Measurements from ENCODE around the gene SMCHD1.
"Not testable (repeated sequence)": the region's sequence is repeated elsewhere in the genome, so short reads cannot be mapped to it uniquely, and the experiment has no call there.

SMCHD1 gene

GRCh38 chr18:2729757-2730156 lies 74.2 kb downstream of the SMCHD1 start:
- no peak for DNase-seq (ENCODE audit: low read depth in 2 of 2)
- TF ChIP-seq CTCF (IDR thresholded peaks at IDR 0.05; ENCODE audit: low read depth, low read length): no peak
- no peak overlapping the region for H3K4me3 ChIP-seq (replicated peaks in 1 of 2; ENCODE audit: low read depth in 2 of 2, low read length in 2 of 2)

- no peak for DNase-seq (ENCODE audit: low read depth in 2 of 2)
- no peak overlapping the region for H3K4me3 ChIP-seq (replicated peaks in 1 of 2; ENCODE audit: low read depth in 2 of 2, low read length in 2 of 2)
- no peak for TF ChIP-seq CTCF (IDR thresholded peaks at IDR 0.05; ENCODE audit: low read depth, low read length)
Observed at GRCh38 chr18:2736823-2737222, 81.3 kb downstream of the SMCHD1 start.

GRCh38 chr18:2740082-2740481 lies 84.6 kb downstream of the SMCHD1 start:
- H3K4me3 ChIP-seq (replicated peaks in 1 of 2; ENCODE audit: low read depth in 2 of 2, low read length in 2 of 2); DNase-seq (ENCODE audit: low read depth in 2 of 2): not testable (repeated sequence)

GRCh38 chr18:2746274-2746673 lies 90.7 kb downstream of the SMCHD1 start:
- H3K4me3 ChIP-seq (replicated peaks in 1 of 2; ENCODE audit: low read depth in 2 of 2, low read length in 2 of 2): no peak overlapping the region
- DNase-seq (ENCODE audit: low read depth in 2 of 2): no peak
- no peak for TF ChIP-seq CTCF (IDR thresholded peaks at IDR 0.05; ENCODE audit: low read depth, low read length)

- DNase-seq (ENCODE audit: low read depth in 2 of 2): no peak
- H3K4me3 ChIP-seq (replicated peaks in 1 of 2; ENCODE audit: low read depth in 2 of 2, low read length in 2 of 2): no peak overlapping the region
- TF ChIP-seq CTCF (IDR thresholded peaks at IDR 0.05; ENCODE audit: low read depth, low read length): no peak
Observed at GRCh38 chr18:2758309-2758708, 102.8 kb downstream of the SMCHD1 start.

- TF ChIP-seq CTCF (IDR thresholded peaks at IDR 0.05; ENCODE audit: low read depth, low read length): no peak
- no peak for DNase-seq (ENCODE audit: low read depth in 2 of 2)
- no peak overlapping the region for H3K4me3 ChIP-seq (replicated peaks in 1 of 2; ENCODE audit: low read depth in 2 of 2, low read length in 2 of 2)
Observed at GRCh38 chr18:2774669-2775068, 119.1 kb downstream of the SMCHD1 start.

GRCh38 chr18:2776601-2777000 lies 121.1 kb downstream of the SMCHD1 start:
- DNase-seq (ENCODE audit: low read depth in 2 of 2): no peak
- no peak overlapping the region for H3K4me3 ChIP-seq (replicated peaks in 1 of 2; ENCODE audit: low read depth in 2 of 2, low read length in 2 of 2)
- TF ChIP-seq CTCF (IDR thresholded peaks at IDR 0.05; ENCODE audit: low read depth, low read length): no peak
